HepG2 (cell line): ENCODE results near the gene KRT16. TPM values are rescaled to one million over a fixed set of nuclear protein-coding genes. Genes with fewer than 3 reads are reported as not detected.

Experiments used
- ATAC-seq: fragments of 200-7000 bp; cut with Tn5 transposase; 3 replicates; pipeline ENCODE4 v1.9.1; 2020; ENCODE audit warnings: mild to moderate bottlenecking, moderate library complexity
- BruUV-seq: library from RNA; stranded (reverse); fragments of 400-500 nt; replicated peaks from 2 replicates; lab custom pipeline; 2021; lab: Mats Ljungman, UMichigan
- CTCF ChIA-PET: fragments of 300-600 bp; formaldehyde crosslinking; extraction: SDS; loops from one replicate; lab custom pipeline; 2021; ENCODE audit warnings: low total read pairs, inconsistent platforms, low intra/inter-chr PET ratio; lab: Yijun Ruan, JAX
- POLR2A ChIA-PET: fragments of 350-600 bp; sonication (Branson Sonifier 250); formaldehyde crosslinking; loops from one replicate; lab custom pipeline; 2020; ENCODE audit warnings: antibody characterized with exemption, inconsistent platforms; lab: Yijun Ruan, JAX
- DNase-seq: peaks from one replicate; pipeline ENCODE4 v3.0.0-alpha.2; 2015; ENCODE audit warnings: low spot score
- FAIRE-seq: peaks from 3 replicates; lab custom pipeline; 2011; peaks lifted over from hg19 to GRCh38; lab: Jason Lieb, UNC
- H2AFZ ChIP-seq: one replicate; pipeline ENCODE4 v1.6.1; 2011; ENCODE audit warnings: low read length, inconsistent platforms
- H3K27ac ChIP-seq: fragments of 300-600 bp; 3 replicates; pipeline ENCODE4 v1.8.0; 2011; ENCODE audit warnings: mixed run types, mild to moderate bottlenecking, mixed read lengths, low read length, inconsistent platforms; ENCODE audit not compliant: insufficient read depth; ENCODE audit errors: extremely low read length
- H3K27me3 ChIP-seq, 2 experiments: fragments of 200-600 bp in 1 of 2; 2 replicates in 1 of 2; 3 replicates in 1 of 2; pipeline versions ENCODE4 v1.6.0 to v1.8.0; 2011; ENCODE audit warnings: low read length in 2 of 2, mild to moderate bottlenecking in 2 of 2, moderate library complexity in 2 of 2, inconsistent platforms in 1 of 2; ENCODE audit not compliant: insufficient read depth in 2 of 2, control insufficient read depth in 1 of 2
- H3K36me3 ChIP-seq, 2 experiments: fragments of 200-600 bp in 1 of 2; replicated peaks in 1 of 2; 2 replicates in 1 of 2; 3 replicates in 1 of 2; pipeline versions ENCODE4 v1.5.1 to v1.8.0; 2011; ENCODE audit warnings: low read length in 2 of 2, inconsistent platforms in 1 of 2; ENCODE audit not compliant: insufficient read depth in 2 of 2, control insufficient read depth in 1 of 2
- H3K4me1 ChIP-seq: 2 replicates; pipeline ENCODE4 v1.5.1; 2012; ENCODE audit warnings: low read length, inconsistent platforms; ENCODE audit not compliant: insufficient read depth
- H3K4me2 ChIP-seq: 2 replicates; pipeline ENCODE4 v1.6.0; 2011; ENCODE audit warnings: low read depth, low read length, inconsistent platforms
- H3K4me3 ChIP-seq, 3 experiments: fragments of 200-600 bp in 1 of 3; sonication (generic), shearing (Covaris generic) in 1 of 3; replicated peaks in 1 of 3; 2 replicates each; pipeline ENCODE4 v1.5.1; 2011 to 2016; ENCODE audit warnings: low read length in 3 of 3, inconsistent platforms in 2 of 3, low read depth in 2 of 3, mild to moderate bottlenecking in 2 of 3, control low read depth in 1 of 3, mixed read lengths in 1 of 3; ENCODE audit not compliant: insufficient read depth in 1 of 3
- H3K79me2 ChIP-seq: one replicate; pipeline ENCODE4 v1.6.1; 2011; ENCODE audit warnings: low read length, inconsistent platforms; ENCODE audit not compliant: insufficient read depth
- H3K9ac ChIP-seq: 2 replicates; pipeline ENCODE4 v1.6.0; 2011; ENCODE audit warnings: mild to moderate bottlenecking, low read depth, low read length, inconsistent platforms; ENCODE audit not compliant: insufficient read depth
- H3K9me3 ChIP-seq: 2 replicates; pipeline ENCODE4 v1.5.1; 2012; ENCODE audit warnings: mild to moderate bottlenecking, low read length
- H4K20me1 ChIP-seq: 2 replicates; pipeline ENCODE4 v1.6.0; 2011; ENCODE audit warnings: inconsistent platforms, mild to moderate bottlenecking, low read length, moderate library complexity; ENCODE audit not compliant: insufficient read depth
- HOXD1 ChIP-seq: sonication (generic); formaldehyde crosslinking; IDR thresholded peaks from 2 replicates; pipeline ENCODE4 v1.5.0; 2020; ENCODE audit warnings: missing genetic modification reagents
- MED13 ChIP-seq: sonication (generic); formaldehyde crosslinking; IDR thresholded peaks from 2 replicates; pipeline ENCODE4 v1.5.0; 2020; ENCODE audit warnings: missing genetic modification reagents
- NFATC3 ChIP-seq: sonication (generic); formaldehyde crosslinking; IDR thresholded peaks from 2 replicates; pipeline ENCODE4 v1.5.1; 2020; ENCODE audit warnings: mild to moderate bottlenecking, missing genetic modification reagents
- POGK ChIP-seq: sonication (generic); formaldehyde crosslinking; conservative IDR thresholded peaks from 2 replicates; pipeline ENCODE4 v1.8.0; 2022; ENCODE audit warnings: mild to moderate bottlenecking, moderate library complexity, missing genetic modification reagents
- PRPF4 ChIP-seq: fragments of 200-400 bp; formaldehyde crosslinking; IDR thresholded peaks from 2 replicates; pipeline ENCODE4 v1.6.1; 2016; ENCODE audit warnings: low read length, low read depth; ENCODE audit not compliant: poor library complexity, severe bottlenecking
- RFX1 ChIP-seq: fragments of 450-650 bp; IDR thresholded peaks from 2 replicates; pipeline ENCODE4 v1.6.1; 2017
- TRIM24 ChIP-seq: sonication (generic); formaldehyde crosslinking; IDR thresholded peaks from 2 replicates; pipeline ENCODE4 v1.8.0; 2022; ENCODE audit warnings: mild to moderate bottlenecking, missing genetic modification reagents
- WGBS: methylation state at CpG from one replicate; pipeline ENCODE4 v1.1.6; 2017; ENCODE audit warnings: low lambda C conversion rate; 5-methylcytosine and 5-hydroxymethylcytosine counted together
- in situ Hi-C: cut with HindIII; loops from 2 replicates; pipeline ENCODE4 v1.10.0; 2017; ENCODE audit warnings: low pct_unique_long_range_greater_than_20kb; ENCODE audit not compliant: extremely low pct_ligation_motif_present
- intact Hi-C: fragments of 100-400 bp; cut with micrococcal nuclease; formaldehyde crosslinking; loops from one replicate; pipeline ENCODE4 v1.10.0; 2022; ENCODE audit not compliant: unreplicated experiment
- polyA plus RNA-seq, 8 experiments: library from polyadenylated mRNA; depleted of rRNA in 3 of 8; stranded (reverse) in 7 of 8; unstranded in 1 of 8; fragments of >200 nt; fragmentation: Illumina TruSeq in 4 of 8; extraction: Trizol in 4 of 8; gene quantifications; 2 replicates each; pipeline versions ENCODE4 v1.2.1 to v1.2.3, GENCODE V29; 2011 to 2016; ENCODE audit warnings: low read depth in 4 of 8, missing spikeins in 1 of 8, mixed read lengths in 1 of 8; ENCODE audit not compliant: insufficient read depth in 1 of 8
- total RNA-seq, 5 experiments: library from RNA; depleted of rRNA; stranded (reverse); fragments of >200 nt; fragmentation: Illumina TruSeq; extraction: Trizol; gene quantifications; 2 replicates each; pipeline ENCODE4 v1.2.3, GENCODE V29; 2016; ENCODE audit warnings: low read depth in 1 of 5

The KRT16 gene
- total and polyA plus RNA-seq, 2 of the 13 experiments (the other 11 are each of a cell fraction or from before 2014, with no cell fraction given), result not detected

- Histone ChIP-seq H3K9ac (no peak overlapping the region), H3K4me2 (no peak overlapping the region), H3K79me2 (no peaks in the 10 kb centered on the region), H3K27ac (no peak overlapping the region), H3K9me3 (no peaks in the 10 kb centered on the region), H3K27me3 (peaks cover 8 to 65% of the 10 kb centered on the region in 2 experiments; a peak in 4 of 5 replicates), H2AFZ (no peak overlapping the region), H3K4me3 (no peak overlapping the region), H4K20me1 (no peaks in the 10 kb centered on the region), H3K4me1 (no peaks in the 10 kb centered on the region), H3K36me3 (no peaks in the 10 kb centered on the region)
- no peak for DNase-seq
- CTCF ChIA-PET, result no interaction called here
- TF ChIP-seq NFATC3 (CRISPR knock-in tag), result no peak
- TF ChIP-seq HOXD1, result no peak
- TF ChIP-seq MED13 (CRISPR knock-in tag), result no peak
- TF ChIP-seq RFX1, result no peak
- TF ChIP-seq PRPF4, result no peak
- TF ChIP-seq TRIM24 (CRISPR knock-in tag), result no peak
- no peak for TF ChIP-seq POGK
- intact Hi-C loops (no loop called here), in situ Hi-C loops (no loop called here)
- POLR2A ChIA-PET, result no interaction called here
- no peak for ATAC-seq
- no TSS peak for BruUV-seq
- WGBS, result 0% methylated on average over 1 of the region's 5 CpGs
- no peak for FAIRE-seq
These were observed 1.5 kb upstream of the KRT16 start for GRCh38 chr17:41614098-41614497.
